Stimulated activated CD4-positive, alpha-beta T cell treated with anti-CD3 and anti-CD28 coated beads, Interleukin-1b, Interleukin-23, amount 100 ng/mL, for 1 hour (primary cell): ENCODE data around the gene ZNF891.

Experiments used
- DNase-seq, 2 donors: peaks; one replicate each; pipeline ENCODE4 v3.0.0-alpha.2; 2020; ENCODE audit warnings: low read depth in 2 of 2

Gene ZNF891

GRCh38 chr12:133061954-133062353 is 68.1 kb downstream of the ZNF891 start:
- DNase-seq, result no peak

GRCh38 chr12:133058203-133059113 is 71.6 kb downstream of the ZNF891 start:
- no peak for DNase-seq

GRCh38 chr12:133057446-133057845 is 72.6 kb downstream of the ZNF891 start:
- no peak for DNase-seq
